Fibroblast of skin of abdomen (primary cell): ENCODE measurements around the gene STAT4.

Experiments used
- DNase-seq: peaks from one replicate; pipeline ENCODE4 v3.0.0-alpha.2; 2013

Gene STAT4

GRCh38 chr2:191145769-191146471, 4.9 kb downstream of the STAT4 start:
- no peak for DNase-seq

GRCh38 chr2:191144217-191144616, 6.6 kb downstream of the STAT4 start:
- DNase-seq: no peak

GRCh38 chr2:191143791-191144190, 7.0 kb downstream of the STAT4 start:
- no peak for DNase-seq

DNA sequence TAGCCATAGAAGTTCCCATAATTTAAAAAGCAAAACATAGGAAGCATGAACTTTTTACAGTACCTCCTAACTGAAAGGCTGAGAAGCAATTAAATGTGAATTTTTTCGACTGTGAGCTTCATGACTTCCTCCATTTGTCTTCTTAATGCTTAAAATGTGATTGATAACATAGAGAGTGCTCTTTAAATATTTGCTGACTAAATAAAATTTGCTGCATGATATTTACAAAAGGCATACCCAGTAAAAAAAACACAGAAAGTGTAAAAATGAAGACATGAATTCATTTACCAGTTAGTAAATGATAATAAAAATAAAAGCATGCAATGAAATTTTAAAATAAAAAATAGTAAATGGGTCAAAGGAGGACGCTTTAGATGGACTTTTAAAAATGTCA, 21.9 kb downstream of the STAT4 start:
- no peak for DNase-seq

DNA sequence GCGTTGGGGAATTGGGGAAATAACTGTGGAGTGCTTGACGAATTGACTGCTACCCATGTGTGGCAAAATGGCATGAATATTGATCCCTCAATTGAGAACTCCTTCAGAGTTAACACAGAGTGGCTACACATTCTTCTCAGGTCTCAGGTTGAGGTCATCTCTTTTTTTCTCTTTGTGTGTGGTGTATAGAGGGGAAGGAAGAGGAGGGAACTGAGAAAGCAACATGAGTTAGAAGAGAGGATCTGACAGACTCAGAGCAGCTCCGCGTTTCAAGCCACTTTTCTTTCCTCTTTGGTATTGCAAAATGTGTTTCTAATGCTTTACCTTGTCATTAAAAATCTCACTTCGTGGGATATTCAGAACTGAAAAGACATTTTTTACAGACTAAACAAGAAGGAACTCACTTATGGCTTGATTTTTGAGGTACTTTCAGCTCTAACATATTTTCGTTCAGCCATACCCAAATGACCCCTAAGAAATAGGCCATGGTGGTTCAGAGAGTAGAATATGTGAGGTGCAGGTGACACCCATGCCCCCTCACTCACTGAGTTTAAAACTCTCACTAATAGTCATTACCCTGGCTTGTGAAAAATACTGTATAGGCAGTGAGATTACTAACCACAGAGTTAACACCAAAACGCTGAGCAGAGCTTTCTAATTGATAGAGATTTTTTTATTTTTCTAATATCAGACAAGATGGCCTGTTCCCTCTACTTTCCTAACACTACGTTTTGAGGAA, 22.5 kb downstream of the STAT4 start:
- DNase-seq: no peak

DNA sequence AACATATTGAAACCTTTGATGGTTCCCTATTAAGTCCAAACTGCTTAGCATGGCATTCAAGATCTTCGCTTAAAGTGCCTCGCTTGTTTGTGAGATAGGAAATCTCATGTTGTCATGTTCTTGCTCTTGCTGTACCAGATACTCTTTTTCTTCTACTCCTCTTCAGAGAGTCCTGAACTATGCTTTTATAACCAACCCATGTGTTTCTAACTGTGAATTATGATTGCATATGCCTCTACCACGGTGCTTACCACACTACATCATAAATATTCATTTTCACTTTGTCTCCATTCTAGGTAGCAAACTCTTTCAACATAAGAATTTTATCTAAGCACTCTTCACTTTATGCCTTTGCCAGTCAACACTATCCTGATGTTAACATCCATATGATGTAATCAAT, 23.6 kb downstream of the STAT4 start:
- no peak for DNase-seq

- no peak for DNase-seq
Observed at GRCh38 chr2:191126386-191127085, 24.3 kb downstream of the STAT4 start.

DNA sequence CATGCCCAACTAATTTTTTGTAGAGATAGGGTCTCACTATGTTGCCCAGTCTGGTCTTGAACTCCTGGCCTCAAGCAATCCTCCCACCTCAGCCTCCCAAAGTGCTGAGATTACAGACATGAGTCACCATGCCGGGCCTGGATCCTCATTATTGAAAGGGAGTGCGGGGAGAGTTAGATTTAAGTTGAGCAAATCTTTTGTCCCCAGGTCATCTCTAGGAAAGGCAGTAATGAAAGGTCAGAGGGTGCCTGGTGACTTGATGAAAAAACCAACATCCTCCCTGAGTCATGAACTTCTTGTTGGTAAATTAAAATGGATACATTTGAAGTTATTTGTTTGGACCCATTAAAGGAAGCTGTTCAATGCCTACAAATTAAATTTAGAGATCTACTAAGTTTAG, 25.1 kb downstream of the STAT4 start:
- no peak for DNase-seq

- DNase-seq: no peak
Observed at GRCh38 chr2:191122638-191123294, 28.0 kb downstream of the STAT4 start.

DNA sequence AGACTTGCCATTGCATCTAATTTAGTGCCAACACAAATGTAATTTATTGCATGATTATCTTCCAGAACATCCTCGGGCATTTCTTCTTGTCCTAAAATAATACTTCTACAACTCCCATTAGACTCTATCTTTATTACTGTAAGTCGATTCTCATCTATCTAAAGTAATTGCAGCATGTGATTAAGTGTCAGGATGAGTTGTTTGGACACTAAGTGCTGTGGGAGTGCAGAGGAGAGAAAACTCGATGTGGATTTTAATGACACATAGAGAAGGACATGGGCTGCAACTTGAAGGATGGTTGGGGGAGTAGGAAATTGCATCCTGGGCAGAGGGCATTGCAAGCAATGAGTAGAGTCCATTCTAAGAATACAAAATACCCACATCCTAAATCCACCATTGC, 33.5 kb downstream of the STAT4 start:
- DNase-seq: no peak

DNA sequence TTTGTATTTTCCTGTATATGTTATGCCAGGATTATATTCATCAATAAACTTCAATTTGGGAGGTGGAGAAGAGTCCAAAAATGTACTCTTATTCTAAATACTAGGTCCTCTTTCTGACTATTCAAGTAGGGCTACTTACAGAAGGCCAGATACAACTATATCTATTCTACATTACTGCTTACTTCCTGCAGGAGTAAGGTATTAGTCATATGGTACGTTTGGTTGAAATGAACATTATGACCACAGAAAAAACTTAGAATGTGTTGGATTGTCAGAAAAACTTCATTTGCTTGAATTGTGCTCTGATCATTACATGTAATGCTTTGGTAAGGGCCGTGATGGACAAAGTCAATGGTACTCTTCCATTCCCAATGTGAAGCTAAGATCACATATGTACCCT, 35.0 kb downstream of the STAT4 start:
- DNase-seq: peak; percentile 10

DNA sequence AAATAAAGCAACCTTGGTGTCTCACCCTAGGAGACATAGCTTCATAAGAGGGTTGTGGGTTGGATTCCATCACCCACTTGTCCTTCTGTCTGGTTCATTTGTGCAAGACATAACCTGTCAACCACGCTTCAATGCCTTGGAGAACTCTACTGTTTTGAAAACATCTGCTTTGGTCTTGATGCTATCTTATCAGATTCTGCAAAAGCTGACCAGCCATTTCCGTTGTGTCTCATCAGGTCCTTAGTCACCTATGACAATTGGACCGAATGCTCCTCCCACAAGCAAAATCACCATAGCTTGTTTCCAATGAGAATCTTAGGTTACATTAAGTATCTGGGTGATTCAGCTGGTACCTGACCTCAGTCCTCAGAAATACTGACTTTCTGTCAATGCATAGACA, 35.4 kb downstream of the STAT4 start:
- no peak for DNase-seq

GRCh38 chr2:191114403-191114886, 36.3 kb downstream of the STAT4 start:
- DNase-seq: peak; percentile 18

DNA sequence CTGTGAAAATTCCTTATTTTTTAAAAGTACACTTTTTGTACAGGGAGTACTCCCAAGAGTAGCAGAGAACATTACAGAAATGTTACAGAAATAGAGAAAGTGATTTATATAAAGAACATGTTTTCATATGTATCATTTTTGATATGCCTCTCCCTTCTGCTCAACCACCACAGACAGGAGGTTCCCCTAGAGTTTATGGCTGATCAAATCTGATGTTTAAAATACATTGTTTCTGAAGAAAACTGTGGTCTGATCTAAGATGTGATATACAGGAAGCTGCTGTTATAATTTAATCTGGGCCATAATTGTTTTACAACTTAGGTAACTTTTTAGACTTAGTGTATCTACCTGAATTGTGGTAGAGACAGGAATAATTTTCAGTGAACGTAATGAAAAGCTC, 37.0 kb downstream of the STAT4 start:
- DNase-seq: no peak

DNA sequence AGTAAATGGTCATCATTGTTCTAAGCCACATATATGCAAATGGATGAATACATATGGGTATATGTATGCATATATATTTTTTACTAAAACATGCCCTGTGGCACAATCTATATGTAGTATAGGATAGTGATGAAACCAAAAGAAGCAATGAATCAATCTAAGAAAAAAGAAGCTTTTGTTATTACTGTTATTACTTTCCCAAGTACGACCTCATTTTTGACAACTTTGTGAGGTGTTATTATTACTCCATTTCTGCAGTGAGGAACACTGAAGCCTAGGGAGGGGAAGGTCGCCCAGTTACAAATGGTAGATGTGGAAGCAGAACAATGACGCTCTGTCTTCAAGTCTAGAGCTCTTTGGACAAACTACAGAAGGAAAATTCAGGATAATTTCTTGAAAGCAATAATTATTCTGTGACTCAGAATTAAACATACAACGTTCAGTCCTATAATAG, 38.3 kb downstream of the STAT4 start:
- no peak for DNase-seq

DNA sequence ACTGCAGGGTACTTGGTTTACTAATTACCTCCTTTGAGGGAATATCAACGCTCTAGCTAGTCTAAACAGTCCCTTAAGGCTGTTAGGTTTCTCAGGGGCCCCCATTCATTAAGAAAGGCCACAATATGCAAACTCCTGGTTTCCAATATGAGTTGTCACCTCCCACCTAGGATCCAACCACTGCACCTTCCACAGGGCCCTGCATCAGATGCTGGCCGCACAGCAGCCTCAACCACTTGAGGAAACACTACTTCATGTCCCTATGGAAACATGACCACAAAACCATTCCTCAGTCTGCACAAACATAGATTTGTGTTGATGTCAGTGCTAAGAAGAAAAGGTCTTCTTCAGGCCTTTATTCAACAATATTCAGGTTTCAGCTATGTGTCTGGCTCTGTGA, 40.9 kb downstream of the STAT4 start:
- no peak for DNase-seq

- DNase-seq: no peak
Observed at GRCh38 chr2:191108331-191108730, 42.5 kb downstream of the STAT4 start.

DNA sequence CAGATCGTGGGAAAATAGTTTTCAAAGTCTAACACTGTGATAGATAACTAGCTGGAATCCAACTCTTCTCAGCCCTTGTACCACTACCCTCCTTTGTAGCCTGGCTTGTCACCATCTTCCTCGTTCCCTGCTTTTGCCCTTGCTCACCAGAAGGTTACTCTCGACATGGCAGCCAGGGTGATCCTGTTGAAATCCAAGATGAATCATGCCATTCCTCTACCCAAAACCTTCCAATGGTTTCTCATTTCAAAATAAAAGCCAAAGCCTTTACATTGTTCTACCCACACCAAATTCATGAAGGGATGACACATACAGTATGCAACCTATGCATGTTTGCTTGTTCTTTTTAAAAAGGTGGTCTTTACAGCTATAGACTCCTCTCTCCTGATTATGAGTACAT, 45.7 kb downstream of the STAT4 start:
- peak; percentile 28 for DNase-seq

DNA sequence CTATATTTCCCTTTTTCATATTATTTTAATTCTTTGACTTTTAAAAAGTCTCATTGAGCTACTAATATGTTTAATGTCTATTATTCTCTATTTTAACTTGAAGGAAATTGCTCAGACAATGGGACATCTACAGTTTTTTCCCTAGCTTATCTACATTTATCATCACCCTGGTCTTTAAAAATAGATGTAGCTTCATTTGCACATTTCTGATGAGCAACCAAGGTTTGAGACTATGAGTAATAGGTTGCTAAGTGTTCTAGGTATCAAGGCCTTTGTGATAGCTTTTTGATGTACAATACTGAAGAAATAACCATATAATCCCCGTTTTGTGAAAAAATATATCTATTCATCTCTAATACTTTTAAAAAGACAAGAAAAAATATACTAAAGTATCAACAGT, 47.0 kb downstream of the STAT4 start:
- DNase-seq: no peak

- no peak for DNase-seq
Observed at GRCh38 chr2:191100216-191100615, 50.6 kb downstream of the STAT4 start.

DNA sequence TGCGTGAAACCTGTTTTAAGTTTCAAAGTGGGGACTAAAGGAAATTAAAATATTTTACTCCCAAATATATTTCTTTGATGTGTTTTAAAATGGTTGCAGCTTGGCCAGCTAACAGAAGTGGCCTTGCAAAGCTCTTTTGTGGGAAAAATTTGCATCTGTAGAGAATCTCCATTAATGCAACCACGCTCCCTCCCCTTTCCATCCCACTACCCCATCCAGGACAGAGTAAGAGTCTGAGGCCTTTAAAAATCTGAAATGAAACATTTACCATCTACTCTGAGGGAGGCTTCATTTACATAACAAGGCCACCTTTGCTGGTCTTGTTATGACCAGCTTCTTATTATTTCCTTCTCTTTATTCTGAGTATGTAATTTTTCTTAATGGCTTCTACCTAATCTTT, 63.5 kb downstream of the STAT4 start:
- no peak for DNase-seq

DNA sequence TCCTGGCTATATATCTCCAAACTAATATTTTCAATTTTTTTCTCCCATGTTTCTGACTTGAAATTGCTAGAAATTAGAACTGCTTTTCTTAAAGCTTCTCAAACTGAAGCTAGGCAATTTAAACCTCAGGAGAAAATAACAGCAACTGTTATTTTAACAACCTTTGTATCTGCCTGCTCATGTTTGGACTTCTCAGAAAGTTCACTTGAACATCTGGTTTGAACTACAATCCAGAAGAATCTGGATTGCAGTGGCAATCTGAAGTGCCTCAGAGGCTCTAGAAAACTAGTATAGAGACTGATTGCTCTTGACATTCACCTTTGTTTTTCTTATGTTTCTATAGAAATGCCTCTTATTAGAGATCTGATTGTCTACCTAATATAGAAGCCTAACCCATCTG, 64.1 kb downstream of the STAT4 start:
- DNase-seq: no peak

DNA sequence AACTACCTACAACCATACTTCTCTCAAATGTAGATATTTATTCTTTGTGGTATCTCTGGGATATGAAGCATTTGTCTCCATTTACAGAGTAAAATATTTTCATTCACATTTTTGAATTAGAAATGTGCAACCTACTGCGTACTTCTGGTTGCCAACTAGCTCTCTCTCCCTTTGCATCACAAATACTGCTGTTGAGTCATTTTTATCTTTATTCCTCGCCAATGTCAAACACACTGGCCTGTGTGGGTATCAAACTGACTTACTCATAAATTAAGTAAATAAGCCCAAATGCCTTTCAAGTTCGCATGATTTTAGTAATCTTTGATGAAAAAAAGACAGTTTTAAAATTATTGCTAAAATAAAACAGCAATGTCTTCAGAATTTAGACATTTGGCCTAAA, 67.3 kb downstream of the STAT4 start:
- DNase-seq: no peak
